GM19467 (cell line): ENCODE results near the gene ATP8A2.
"Not testable (repeated sequence)": the region's sequence is repeated elsewhere in the genome, so short reads cannot be mapped to it uniquely, and the experiment has no call there.

Experiments used
- ATAC-seq: cut with Tn5 transposase; IDR thresholded peaks from one replicate; pipeline ENCODE4 v1.9.1; 2021; ENCODE audit warnings: mild to moderate bottlenecking, moderate library complexity; ENCODE audit not compliant: unreplicated experiment

The ATP8A2 gene

GRCh38 chr13:26053418-26053980 lies 681.7 kb downstream of the ATP8A2 start:
- no peak for ATAC-seq

DNA sequence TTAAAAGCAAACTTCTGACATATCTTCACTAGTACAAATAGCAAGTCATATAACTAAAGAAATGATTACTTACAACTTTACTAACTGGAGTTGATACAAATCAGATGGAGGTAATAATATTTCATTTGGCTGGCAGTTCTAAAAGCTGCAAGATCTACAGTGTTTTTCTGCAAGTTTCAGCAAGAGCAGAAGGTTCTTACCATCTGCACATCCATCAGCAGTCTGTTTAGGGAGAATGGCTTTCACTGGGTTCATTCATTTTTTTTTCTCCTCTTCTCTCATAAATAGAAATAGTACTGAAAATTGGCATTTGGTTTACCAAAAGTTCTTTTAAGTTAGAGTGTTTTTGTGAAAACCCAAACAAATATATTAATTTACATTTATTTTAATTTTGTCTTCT lies 683.1 kb downstream of the ATP8A2 start:
- no peak for ATAC-seq

- ATAC-seq, result no peak
These were observed 686.9 kb downstream of the ATP8A2 start for GRCh38 chr13:26058704-26059103.

GRCh38 chr13:26060357-26060756 lies 688.6 kb downstream of the ATP8A2 start:
- no peak for ATAC-seq

- no peak for ATAC-seq
These were observed 689.5 kb downstream of the ATP8A2 start for GRCh38 chr13:26061256-26061655.

DNA sequence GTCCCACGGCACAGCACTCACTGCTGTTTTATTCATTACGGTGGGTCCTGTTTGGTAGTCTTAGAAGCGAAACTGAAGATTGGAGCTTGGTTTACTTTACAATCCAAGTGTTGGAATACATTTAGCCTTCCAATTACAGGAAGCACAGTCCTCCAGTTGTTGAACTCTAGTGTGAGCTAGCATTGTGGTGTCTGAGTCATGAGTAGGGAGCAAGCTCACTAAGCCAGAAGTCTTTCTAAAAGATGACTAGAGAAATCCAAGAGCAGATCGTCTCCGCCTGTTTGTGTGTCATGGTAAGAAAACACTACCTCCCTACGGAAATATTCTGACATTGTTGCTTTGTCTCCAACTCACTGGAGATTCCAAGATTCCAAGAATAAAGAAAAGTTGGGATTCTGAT lies 690.2 kb downstream of the ATP8A2 start:
- ATAC-seq, result no peak

GRCh38 chr13:26062853-26063444 lies 691.2 kb downstream of the ATP8A2 start:
- no peak for ATAC-seq

DNA sequence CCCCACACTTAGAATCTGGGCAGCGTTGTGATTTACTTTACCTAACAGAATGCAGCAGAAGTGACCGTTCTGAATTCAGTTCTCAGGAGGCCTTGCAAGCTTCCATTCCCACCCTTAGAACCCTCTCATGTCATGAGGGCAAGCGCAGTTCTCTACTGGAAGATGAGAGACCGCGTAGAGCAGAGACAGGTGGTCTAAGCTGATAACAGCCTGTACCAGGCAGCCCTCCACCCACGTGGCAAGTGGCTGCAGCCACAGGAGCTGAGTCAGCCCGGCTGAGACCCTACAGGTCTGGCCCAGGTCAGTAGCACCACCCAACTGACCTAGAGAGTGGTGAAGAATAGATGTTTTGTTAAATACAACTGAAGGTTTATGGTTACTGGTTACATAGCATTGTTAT lies 694.7 kb downstream of the ATP8A2 start:
- ATAC-seq, result not testable (repeated sequence)

DNA sequence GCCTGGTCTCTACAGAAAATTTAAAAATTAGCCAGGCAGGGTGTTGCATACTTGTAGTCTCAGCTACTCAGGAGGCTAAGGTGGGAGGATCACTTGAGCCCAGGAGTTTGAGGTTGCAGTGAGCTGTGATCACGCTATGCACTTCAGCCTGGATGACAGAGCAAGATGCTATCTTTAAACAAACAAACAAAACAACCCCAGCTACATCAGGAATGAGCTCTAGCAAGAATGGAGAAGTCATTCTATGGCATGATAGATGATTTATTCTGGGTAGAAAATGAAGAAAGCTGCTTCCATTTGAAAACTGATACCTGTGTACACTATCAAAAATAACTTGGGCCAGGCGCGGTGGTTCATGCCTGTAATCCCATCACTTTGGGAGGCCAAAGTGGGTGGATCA lies 695.8 kb downstream of the ATP8A2 start:
- ATAC-seq, result no peak

DNA sequence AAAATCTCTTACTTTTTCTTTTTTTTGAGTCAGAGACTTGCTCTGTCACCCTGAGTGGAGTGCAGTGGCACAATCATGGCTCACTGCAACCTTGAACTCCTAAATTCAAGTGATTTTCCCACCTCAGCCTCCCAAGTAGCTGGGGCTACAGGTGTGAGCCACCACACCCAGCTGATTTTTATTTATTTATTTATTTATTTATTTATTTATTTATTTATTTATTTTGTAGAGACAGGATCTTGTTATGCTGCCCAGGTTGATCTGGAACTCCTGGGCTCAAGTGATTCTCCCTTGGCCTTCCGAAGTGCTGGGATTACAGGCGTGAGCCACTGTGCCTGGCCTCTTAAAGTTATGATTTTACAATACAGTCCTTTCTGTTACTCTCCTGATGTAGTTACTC lies 696.6 kb downstream of the ATP8A2 start:
- not testable (repeated sequence) for ATAC-seq

- ATAC-seq, result not testable (repeated sequence)
These were observed 697.9 kb downstream of the ATP8A2 start for GRCh38 chr13:26069642-26070041.

DNA sequence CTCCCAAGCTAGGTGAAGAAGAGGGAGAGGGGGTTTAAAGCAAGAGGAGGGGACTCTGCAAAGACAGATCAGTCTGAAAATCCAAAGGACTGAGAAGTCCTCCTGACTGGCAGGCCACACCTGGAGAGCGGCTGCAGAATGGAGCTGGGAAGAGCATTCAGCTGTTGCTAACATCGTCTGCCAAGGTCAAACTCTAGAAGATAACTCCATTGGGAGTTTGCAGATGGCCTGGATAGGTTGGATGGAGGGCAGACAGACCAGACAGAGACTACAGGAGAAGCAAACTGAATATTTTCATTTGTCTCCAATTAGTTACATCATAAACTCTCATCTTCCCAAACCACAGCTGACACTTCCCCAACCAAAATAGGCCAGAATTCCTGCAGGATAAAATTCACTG lies 699.9 kb downstream of the ATP8A2 start:
- no peak for ATAC-seq

DNA sequence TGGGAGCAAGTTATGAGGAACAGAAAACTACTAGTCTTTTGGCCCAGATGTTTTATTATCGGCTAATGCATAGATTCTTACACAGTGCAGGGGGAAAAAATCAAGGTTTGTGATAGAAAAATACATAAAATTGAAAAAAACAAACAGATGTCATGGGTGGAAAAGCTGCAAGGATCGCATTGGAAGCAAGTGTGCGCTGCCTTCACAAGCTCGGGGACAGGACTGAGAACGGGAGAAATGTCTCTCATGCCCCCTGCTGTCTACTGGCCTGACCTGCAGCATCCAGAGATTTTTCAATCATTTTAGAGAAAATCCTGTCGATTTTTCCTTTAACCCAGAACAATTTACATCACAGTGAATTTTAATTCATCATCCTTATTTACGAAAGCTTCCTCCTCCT lies 700.6 kb downstream of the ATP8A2 start:
- not testable (repeated sequence) for ATAC-seq

DNA sequence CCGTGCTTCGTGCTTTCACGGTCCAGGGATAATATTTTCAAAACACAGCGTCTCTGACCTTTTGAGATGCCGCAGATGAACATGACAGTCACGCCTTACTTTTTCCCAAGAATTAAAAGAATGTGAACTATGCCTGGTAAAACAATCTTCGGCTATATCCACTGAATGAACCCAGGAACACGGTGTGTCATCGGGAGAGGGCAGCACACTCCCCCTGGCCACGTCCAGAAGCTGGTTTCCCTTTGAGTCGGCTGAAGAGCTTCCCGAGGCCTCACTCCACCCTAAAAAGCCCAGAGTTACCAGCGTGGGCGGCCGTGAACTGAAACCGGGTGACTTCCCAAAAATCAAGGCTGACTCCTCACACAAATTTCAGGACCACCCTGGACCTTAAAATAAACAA lies 702.9 kb downstream of the ATP8A2 start:
- no peak for ATAC-seq
